ENCODE results near the gene ZNF749.
A peak's percentile ranks its signal among the peaks of the same experiment; 100 is the strongest.

DNA sequence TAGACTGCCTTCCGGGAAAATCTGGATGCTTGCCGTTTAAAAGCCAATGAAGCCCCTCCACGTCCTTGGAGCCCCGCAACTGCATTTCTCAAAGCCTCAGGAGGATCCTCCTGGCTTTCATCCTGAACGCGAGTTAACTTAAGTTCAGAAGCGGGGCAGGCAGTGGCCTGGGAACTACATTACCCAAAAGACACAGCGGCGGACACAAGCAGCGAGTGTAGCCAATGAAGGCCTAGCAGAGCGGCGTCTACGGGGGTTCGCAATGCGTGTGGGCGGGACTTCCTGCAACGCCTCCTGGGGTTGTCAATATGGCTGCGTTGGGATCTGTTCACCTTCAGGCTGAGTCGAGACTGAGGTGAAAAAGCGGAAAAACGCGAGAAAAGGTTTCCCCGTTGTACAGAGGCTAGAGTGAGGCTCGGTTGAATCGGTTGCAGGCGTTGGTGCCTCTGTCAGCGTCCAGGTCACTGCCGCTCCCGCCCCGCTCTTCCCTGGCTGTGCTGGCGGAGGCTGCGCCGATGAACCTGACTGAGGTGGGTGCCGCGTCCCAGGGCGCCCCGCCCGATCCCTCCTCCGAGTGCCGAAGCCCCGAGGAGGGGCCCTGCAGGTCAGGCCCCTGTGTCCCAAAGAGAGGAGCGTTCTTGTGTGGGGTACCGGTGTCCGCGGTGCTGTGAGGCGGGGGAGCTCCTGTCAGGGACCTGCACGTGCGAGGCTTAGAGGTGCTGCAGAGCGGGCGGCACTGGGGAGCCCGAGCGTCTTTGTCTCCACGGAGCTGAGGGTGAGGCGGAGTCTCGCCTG lies 24.1 kb upstream of the ZNF749 start, which contains the start of gene ZNF17:
- TF ChIP-seq, protein P1, sequence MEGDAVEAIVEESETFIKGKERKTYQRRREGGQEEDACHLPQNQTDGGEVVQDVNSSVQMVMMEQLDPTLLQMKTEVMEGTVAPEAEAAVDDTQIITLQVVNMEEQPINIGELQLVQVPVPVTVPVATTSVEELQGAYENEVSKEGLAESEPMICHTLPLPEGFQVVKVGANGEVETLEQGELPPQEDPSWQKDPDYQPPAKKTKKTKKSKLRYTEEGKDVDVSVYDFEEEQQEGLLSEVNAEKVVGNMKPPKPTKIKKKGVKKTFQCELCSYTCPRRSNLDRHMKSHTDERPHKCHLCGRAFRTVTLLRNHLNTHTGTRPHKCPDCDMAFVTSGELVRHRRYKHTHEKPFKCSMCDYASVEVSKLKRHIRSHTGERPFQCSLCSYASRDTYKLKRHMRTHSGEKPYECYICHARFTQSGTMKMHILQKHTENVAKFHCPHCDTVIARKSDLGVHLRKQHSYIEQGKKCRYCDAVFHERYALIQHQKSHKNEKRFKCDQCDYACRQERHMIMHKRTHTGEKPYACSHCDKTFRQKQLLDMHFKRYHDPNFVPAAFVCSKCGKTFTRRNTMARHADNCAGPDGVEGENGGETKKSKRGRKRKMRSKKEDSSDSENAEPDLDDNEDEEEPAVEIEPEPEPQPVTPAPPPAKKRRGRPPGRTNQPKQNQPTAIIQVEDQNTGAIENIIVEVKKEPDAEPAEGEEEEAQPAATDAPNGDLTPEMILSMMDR (IDR thresholded peaks at IDR 0.05) = no peak
- TF ChIP-seq POLR2A (IDR thresholded peaks at IDR 0.05) = peak in 1 of 2 donors; percentile 48

All from thyroid gland (tissue), 4 donors.